Measurements from ENCODE around the gene CCDC69.

Gene CCDC69

GRCh38 chr5:151144275-151144674 is 79.6 kb downstream of the CCDC69 start:
- no CpG with 5 or more reads among the region's 6 CpGs for WGBS (ENCODE audit: insufficient coverage, insufficient read length)
- Histone ChIP-seq H3K4me1 (ENCODE audit: control insufficient read depth, insufficient read depth, low read length) (no peaks in the 10 kb centered on the region), H3K9me3 (ENCODE audit: control insufficient read depth, insufficient read depth, low read length) (no peaks in the 10 kb centered on the region), H3K36me3 (ENCODE audit: control insufficient read depth, insufficient read depth, low read length) (peaks cover 2% of the 10 kb centered on the region; the same call in 1 of the 2 replicates), H3K4me3 (ENCODE audit: low read length) (no peak overlapping the region), H3K27ac (ENCODE audit: low read length) (no peak overlapping the region), H3K27me3 (ENCODE audit: control insufficient read depth, insufficient read depth, low read length) (no peaks in the 10 kb centered on the region)
- DNase-seq (ENCODE audit: low read depth, low spot score): no peak

- no peak overlapping the region for H3K27ac ChIP-seq (ENCODE audit: low read length)
- H3K4me3 ChIP-seq (ENCODE audit: low read length): no peak overlapping the region
- H3K9me3 ChIP-seq (ENCODE audit: control insufficient read depth, insufficient read depth, low read length): no peaks in the 10 kb centered on the region
- no peaks in the 10 kb centered on the region for H3K4me1 ChIP-seq (ENCODE audit: control insufficient read depth, insufficient read depth, low read length)
- peaks cover 5% of the 10 kb centered on the region; the same call in 1 of the 2 replicates for H3K36me3 ChIP-seq (ENCODE audit: control insufficient read depth, insufficient read depth, low read length)
- no peak for DNase-seq (ENCODE audit: low read depth, low spot score)
- no peaks in the 10 kb centered on the region for H3K27me3 ChIP-seq (ENCODE audit: control insufficient read depth, insufficient read depth, low read length)
- no CpG with 5 or more reads among the region's 7 CpGs for WGBS (ENCODE audit: insufficient coverage, insufficient read length)
Measured at GRCh38 chr5:151143645-151144044, 80.2 kb downstream of the CCDC69 start.

GRCh38 chr5:151142933-151143332 is 81.0 kb downstream of the CCDC69 start:
- no CpG with 5 or more reads among the region's 1 CpG for WGBS (ENCODE audit: insufficient coverage, insufficient read length)
- H3K27ac ChIP-seq (ENCODE audit: low read length): no peak overlapping the region
- H3K9me3 ChIP-seq (ENCODE audit: control insufficient read depth, insufficient read depth, low read length): no peaks in the 10 kb centered on the region
- no peak for DNase-seq (ENCODE audit: low read depth, low spot score)
- no peaks in the 10 kb centered on the region for H3K27me3 ChIP-seq (ENCODE audit: control insufficient read depth, insufficient read depth, low read length)
- peaks cover 5% of the 10 kb centered on the region; the same call in 1 of the 2 replicates for H3K36me3 ChIP-seq (ENCODE audit: control insufficient read depth, insufficient read depth, low read length)
- H3K4me3 ChIP-seq (ENCODE audit: low read length): no peak overlapping the region
- no peaks in the 10 kb centered on the region for H3K4me1 ChIP-seq (ENCODE audit: control insufficient read depth, insufficient read depth, low read length)

- no CpG with 5 or more reads among the region's 15 CpGs for WGBS (ENCODE audit: insufficient coverage, insufficient read length)
Measured at GRCh38 chr5:151141535-151141934, 82.4 kb downstream of the CCDC69 start.

GRCh38 chr5:151140686-151141459 is 83.0 kb downstream of the CCDC69 start:
- H3K9me3 ChIP-seq (ENCODE audit: control insufficient read depth, insufficient read depth, low read length): no peaks in the 10 kb centered on the region
- no peaks in the 10 kb centered on the region for H3K27me3 ChIP-seq (ENCODE audit: control insufficient read depth, insufficient read depth, low read length)
- H3K4me1 ChIP-seq (ENCODE audit: control insufficient read depth, insufficient read depth, low read length): no peaks in the 10 kb centered on the region
- no CpG with 5 or more reads among the region's 7 CpGs for WGBS (ENCODE audit: insufficient coverage, insufficient read length)
- peaks cover 3% of the 10 kb centered on the region; the same call in 1 of the 2 replicates for H3K36me3 ChIP-seq (ENCODE audit: control insufficient read depth, insufficient read depth, low read length)
- no peak overlapping the region for H3K27ac ChIP-seq (ENCODE audit: low read length)
- H3K4me3 ChIP-seq (ENCODE audit: low read length): no peak overlapping the region
- DNase-seq (ENCODE audit: low read depth, low spot score): no peak

More at GRCh38 chr5:151141535-151141934, 82.4 kb downstream of the CCDC69 start:
- Histone ChIP-seq H3K36me3 (ENCODE audit: control insufficient read depth, insufficient read depth, low read length) (peaks cover 3% of the 10 kb centered on the region; the same call in 1 of the 2 replicates), H3K27ac (ENCODE audit: low read length) (no peak overlapping the region), H3K4me3 (ENCODE audit: low read length) (no peak overlapping the region), H3K4me1 (ENCODE audit: control insufficient read depth, insufficient read depth, low read length) (no peaks in the 10 kb centered on the region), H3K27me3 (ENCODE audit: control insufficient read depth, insufficient read depth, low read length) (no peaks in the 10 kb centered on the region), H3K9me3 (ENCODE audit: control insufficient read depth, insufficient read depth, low read length) (no peaks in the 10 kb centered on the region)
- no peak for DNase-seq (ENCODE audit: low read depth, low spot score)

- H3K27me3 ChIP-seq (ENCODE audit: control insufficient read depth, insufficient read depth, low read length): no peaks in the 10 kb centered on the region
- H3K36me3 ChIP-seq (ENCODE audit: control insufficient read depth, insufficient read depth, low read length): peaks cover 3% of the 10 kb centered on the region; the same call in 1 of the 2 replicates
- H3K27ac ChIP-seq (ENCODE audit: low read length): no peak overlapping the region
- H3K4me3 ChIP-seq (ENCODE audit: low read length): no peak overlapping the region
- no peaks in the 10 kb centered on the region for H3K4me1 ChIP-seq (ENCODE audit: control insufficient read depth, insufficient read depth, low read length)
- no CpG with 5 or more reads among the region's 3 CpGs for WGBS (ENCODE audit: insufficient coverage, insufficient read length)
- DNase-seq (ENCODE audit: low read depth, low spot score): no peak
- no peaks in the 10 kb centered on the region for H3K9me3 ChIP-seq (ENCODE audit: control insufficient read depth, insufficient read depth, low read length)
Measured at GRCh38 chr5:151139646-151140045, 84.2 kb downstream of the CCDC69 start.

- H3K27me3 ChIP-seq (ENCODE audit: control insufficient read depth, insufficient read depth, low read length): no peaks in the 10 kb centered on the region
- no CpG with 5 or more reads among the region's 8 CpGs for WGBS (ENCODE audit: insufficient coverage, insufficient read length)
- H3K36me3 ChIP-seq (ENCODE audit: control insufficient read depth, insufficient read depth, low read length): peaks cover 6% of the 10 kb centered on the region; the same call in 1 of the 2 replicates
- H3K9me3 ChIP-seq (ENCODE audit: control insufficient read depth, insufficient read depth, low read length): no peaks in the 10 kb centered on the region
- no peak overlapping the region for H3K27ac ChIP-seq (ENCODE audit: low read length)
- H3K4me3 ChIP-seq (ENCODE audit: low read length): no peak overlapping the region
- H3K4me1 ChIP-seq (ENCODE audit: control insufficient read depth, insufficient read depth, low read length): no peaks in the 10 kb centered on the region
- no peak for DNase-seq (ENCODE audit: low read depth, low spot score)
Measured at GRCh38 chr5:151139015-151139414, 84.9 kb downstream of the CCDC69 start.

GRCh38 chr5:151138114-151138513 is 85.8 kb downstream of the CCDC69 start:
- no peak overlapping the region for H3K4me3 ChIP-seq (ENCODE audit: low read length)
- H3K36me3 ChIP-seq (ENCODE audit: control insufficient read depth, insufficient read depth, low read length): peaks cover 9% of the 10 kb centered on the region; the same call in 1 of the 2 replicates
- no peak overlapping the region for H3K27ac ChIP-seq (ENCODE audit: low read length)
- H3K27me3 ChIP-seq (ENCODE audit: control insufficient read depth, insufficient read depth, low read length): no peaks in the 10 kb centered on the region
- no peak for DNase-seq (ENCODE audit: low read depth, low spot score)
- H3K4me1 ChIP-seq (ENCODE audit: control insufficient read depth, insufficient read depth, low read length): no peaks in the 10 kb centered on the region
- no peaks in the 10 kb centered on the region for H3K9me3 ChIP-seq (ENCODE audit: control insufficient read depth, insufficient read depth, low read length)
- WGBS (ENCODE audit: insufficient coverage, insufficient read length): no CpG with 5 or more reads among the region's 1 CpG

- peaks cover 15% of the 10 kb centered on the region; the same call in 1 of the 2 replicates for H3K36me3 ChIP-seq (ENCODE audit: control insufficient read depth, insufficient read depth, low read length)
- WGBS (ENCODE audit: insufficient coverage, insufficient read length): no CpG with 5 or more reads among the region's 10 CpGs
Measured at GRCh38 chr5:151137067-151137825, 86.6 kb downstream of the CCDC69 start.

GRCh38 chr5:151134228-151134627 is 89.7 kb downstream of the CCDC69 start:
- Histone ChIP-seq H3K36me3 (ENCODE audit: control insufficient read depth, insufficient read depth, low read length) (peaks cover 21% of the 10 kb centered on the region; the same call in 1 of the 2 replicates), H3K4me3 (ENCODE audit: low read length) (no peak overlapping the region), H3K27me3 (ENCODE audit: control insufficient read depth, insufficient read depth, low read length) (no peaks in the 10 kb centered on the region), H3K27ac (ENCODE audit: low read length) (no peak overlapping the region), H3K9me3 (ENCODE audit: control insufficient read depth, insufficient read depth, low read length) (no peaks in the 10 kb centered on the region), H3K4me1 (ENCODE audit: control insufficient read depth, insufficient read depth, low read length) (no peaks in the 10 kb centered on the region)
- DNase-seq (ENCODE audit: low read depth, low spot score): no peak
- WGBS (ENCODE audit: insufficient coverage, insufficient read length): no CpG with 5 or more reads among the region's 3 CpGs

More at GRCh38 chr5:151137067-151137825, 86.6 kb downstream of the CCDC69 start:
- Histone ChIP-seq H3K9me3 (ENCODE audit: control insufficient read depth, insufficient read depth, low read length) (no peaks in the 10 kb centered on the region), H3K27ac (ENCODE audit: low read length) (no peak overlapping the region), H3K4me1 (ENCODE audit: control insufficient read depth, insufficient read depth, low read length) (no peaks in the 10 kb centered on the region), H3K4me3 (ENCODE audit: low read length) (no peak overlapping the region), H3K27me3 (ENCODE audit: control insufficient read depth, insufficient read depth, low read length) (no peaks in the 10 kb centered on the region)
- no peak for DNase-seq (ENCODE audit: low read depth, low spot score)
